GM18868 (cell line): ENCODE data around the gene TMEM132E.
"Not testable (repeated sequence)": the region's sequence is repeated elsewhere in the genome, so short reads cannot be mapped to it uniquely, and the experiment has no call there.

ENCODE experiments used
- ATAC-seq: cut with Tn5 transposase; IDR thresholded peaks from one replicate; pipeline ENCODE4 v1.9.1; 2021; ENCODE audit warnings: mild to moderate bottlenecking, moderate library complexity; ENCODE audit not compliant: unreplicated experiment

TMEM132E gene

GRCh38 chr17:34579017-34579946, at the start of gene TMEM132E:
TMEM132E (plus strand) TSS chr17:34579582; CDS start chr17:34581077, 1,495 bp downstream.
- ATAC-seq = no peak

- no peak for ATAC-seq
Measured at GRCh38 chr17:34530918-34531317, 48.5 kb upstream of the TMEM132E start.

GRCh38 chr17:34532281-34533065, 46.9 kb upstream of the TMEM132E start:
- ATAC-seq = no peak

GRCh38 chr17:34533806-34534527, 45.4 kb upstream of the TMEM132E start:
- no peak for ATAC-seq

- ATAC-seq = no peak
Measured at GRCh38 chr17:34537445-34537844, 41.9 kb upstream of the TMEM132E start.

- not testable (repeated sequence) for ATAC-seq
Measured at GRCh38 chr17:34538582-34538981, 40.8 kb upstream of the TMEM132E start.

GRCh38 chr17:34539881-34540280, 39.5 kb upstream of the TMEM132E start:
- no peak for ATAC-seq

- no peak for ATAC-seq
Measured at GRCh38 chr17:34542700-34543336, 36.6 kb upstream of the TMEM132E start.

- ATAC-seq = no peak
Measured at GRCh38 chr17:34547453-34548063, 31.8 kb upstream of the TMEM132E start.

- ATAC-seq = no peak
Measured at GRCh38 chr17:34549966-34550365, 29.4 kb upstream of the TMEM132E start.

- ATAC-seq = no peak
Measured at GRCh38 chr17:34553907-34554306, 25.5 kb upstream of the TMEM132E start.

- no peak for ATAC-seq
Measured at GRCh38 chr17:34556384-34556783, 23.0 kb upstream of the TMEM132E start.

- no peak for ATAC-seq
Measured at GRCh38 chr17:34556931-34557330, 22.5 kb upstream of the TMEM132E start.

- ATAC-seq = no peak
Measured at GRCh38 chr17:34561328-34561727, 18.1 kb upstream of the TMEM132E start.

- ATAC-seq = no peak
Measured at GRCh38 chr17:34562387-34562786, 17.0 kb upstream of the TMEM132E start.

- ATAC-seq = no peak
Measured at GRCh38 chr17:34565713-34566112, 13.7 kb upstream of the TMEM132E start.

- no peak for ATAC-seq
Measured at GRCh38 chr17:34566201-34566600, 13.2 kb upstream of the TMEM132E start.

- no peak for ATAC-seq
Measured at GRCh38 chr17:34566873-34567272, 12.5 kb upstream of the TMEM132E start.

- ATAC-seq = no peak
Measured at GRCh38 chr17:34567691-34568465, 11.5 kb upstream of the TMEM132E start.
